ENCODE results near the gene HMG20B.

HMG20B gene

DNA sequence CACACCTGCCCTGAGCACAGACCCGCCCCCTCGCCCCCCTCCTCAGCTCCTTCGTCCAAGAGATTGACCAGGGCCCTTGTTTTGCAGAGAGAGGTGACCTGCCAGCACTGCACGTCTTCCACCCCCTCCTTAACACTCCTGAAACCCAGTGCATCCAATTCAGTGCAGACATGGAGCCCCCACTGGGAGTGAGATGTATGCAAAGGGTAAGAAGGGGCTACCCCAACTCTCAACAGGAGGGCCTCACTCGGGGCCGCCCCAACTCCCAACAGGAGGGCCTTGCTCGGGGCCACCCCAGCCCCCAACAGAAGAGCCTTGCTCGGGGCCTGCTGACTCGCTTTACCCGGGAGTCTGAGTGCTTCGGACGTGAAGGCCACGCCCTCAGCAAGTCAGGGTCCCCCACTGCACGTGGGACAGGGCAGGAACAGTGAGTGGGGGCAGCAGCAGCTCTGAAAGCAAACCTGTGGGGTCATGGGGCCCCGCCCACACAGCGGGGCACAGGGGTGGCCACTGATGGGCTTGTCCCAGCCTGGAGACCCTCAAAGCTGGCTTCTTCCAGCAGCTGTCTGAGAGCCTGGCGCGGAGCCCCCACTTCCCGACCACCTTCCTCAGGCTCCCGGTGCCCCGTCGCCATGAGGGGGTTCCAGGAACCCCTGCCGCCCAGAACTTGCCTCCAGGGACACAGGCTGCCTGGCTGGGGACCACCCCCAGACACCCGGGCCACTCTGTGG lies 48.2 kb downstream of the HMG20B start:
- Histone ChIP-seq H2BK5ac (ENCODE audit: low read depth, low read length, poor library complexity, severe bottlenecking) (no peak overlapping the region), H2BK12ac (ENCODE audit: low read length in 2 of 2) (no peak overlapping the region), H2AK5ac (ENCODE audit: low read length, severe bottlenecking) (no peak overlapping the region), H3K27me3 (ENCODE audit: control insufficient read depth in 1 of 2, insufficient read depth in 1 of 2, low read length in 2 of 2) (no peaks in the 10 kb centered on the region), H3K18ac (ENCODE audit: low read depth in 1 of 2, low read length in 2 of 2) (no peak overlapping the region), H3K14ac (ENCODE audit: low read length in 2 of 2) (no peak overlapping the region), H3K23ac (ENCODE audit: low read length in 2 of 2) (no peak overlapping the region), H3K4ac (ENCODE audit: low read depth in 1 of 2, low read length in 2 of 2) (no peak overlapping the region), H3K4me3 (ENCODE audit: insufficient read depth in 1 of 2, low read depth in 1 of 2, low read length in 2 of 2) (no peak overlapping the region), H3K9me3 (ENCODE audit: control insufficient read depth, low read length) (no peaks in the 10 kb centered on the region), H3K27ac (ENCODE audit: low read length, poor library complexity, severe bottlenecking) (no peak overlapping the region), H3K4me2 (ENCODE audit: low read length, poor library complexity, severe bottlenecking) (no peak overlapping the region), H2BK15ac (ENCODE audit: low read depth, poor library complexity, severe bottlenecking) (no peak overlapping the region), H3K36me3 (ENCODE audit: control insufficient read depth in 1 of 2, insufficient read depth in 2 of 2, low read depth in 1 of 2, low read length in 2 of 2) (peaks cover 39 to 77% of the 10 kb centered on the region in 2 experiments), H4K91ac (ENCODE audit: low read length) (no peak overlapping the region), H2AFZ (ENCODE audit: low read depth, low read length) (no peak overlapping the region), H2BK120ac (ENCODE audit: low read depth, low read length) (no peak overlapping the region), H4K8ac (ENCODE audit: low read length) (no peak overlapping the region), H3K9ac (ENCODE audit: low read length) (no peak overlapping the region), H3K4me1 (ENCODE audit: control insufficient read depth, insufficient read depth, low read depth, low read length) (peaks cover 19% of the 10 kb centered on the region), H3K79me1 (replicated peaks; ENCODE audit: low read length, poor library complexity, severe bottlenecking) (peaks cover 29% of the 10 kb centered on the region)
- WGBS, result 93% methylated on average over 22 of the region's 24 CpGs
- no peak for DNase-seq

DNA sequence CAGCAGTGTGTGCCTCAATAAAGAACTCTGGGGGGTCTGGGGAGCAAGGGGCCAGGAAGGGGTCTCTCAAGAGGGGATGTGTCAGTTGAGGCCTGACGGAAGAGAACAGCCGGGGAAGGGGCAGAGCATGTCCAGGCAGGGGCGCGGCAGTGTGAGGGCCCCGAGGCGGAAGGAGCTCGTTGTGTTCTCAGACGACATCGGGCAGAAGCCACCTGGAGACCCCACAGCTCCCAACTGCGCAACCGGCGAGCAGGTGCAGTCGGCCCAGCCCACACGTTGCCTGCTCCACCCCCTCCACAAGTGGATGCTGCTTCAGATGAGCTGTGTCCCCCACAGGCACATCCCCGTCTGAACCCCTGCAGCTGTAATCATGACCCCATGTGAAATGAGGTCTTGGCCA lies 48.9 kb downstream of the HMG20B start:
- Histone ChIP-seq H2BK15ac (ENCODE audit: low read depth, poor library complexity, severe bottlenecking) (no peak overlapping the region), H3K36me3 (ENCODE audit: control insufficient read depth in 1 of 2, insufficient read depth in 2 of 2, low read depth in 1 of 2, low read length in 2 of 2) (peaks cover 38 to 75% of the 10 kb centered on the region in 2 experiments)
- WGBS, result 98% methylated on average over 15 of the region's 15 CpGs

DNA sequence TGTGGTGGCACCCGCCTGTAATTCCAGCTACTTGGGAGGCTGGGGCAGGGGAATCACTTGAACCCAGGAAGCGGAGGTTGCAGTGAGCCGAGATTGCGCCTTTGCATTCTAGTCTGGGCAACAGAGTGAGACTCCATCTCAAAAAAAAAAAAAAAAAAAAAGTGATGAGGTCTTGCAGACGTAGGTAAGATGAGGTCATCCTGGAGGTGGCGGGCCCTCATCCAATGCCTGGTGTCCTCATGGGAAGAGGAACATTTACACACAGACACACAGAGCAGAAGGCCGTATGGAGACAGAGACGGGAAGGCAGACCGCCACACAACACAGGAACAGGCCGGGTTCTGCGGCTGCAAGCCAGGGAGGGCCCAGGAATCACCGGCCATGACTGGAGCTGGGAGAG lies 49.5 kb downstream of the HMG20B start:
- H2BK12ac ChIP-seq (ENCODE audit: low read length in 2 of 2), result no peak overlapping the region
- no peak for DNase-seq
- H3K36me3 ChIP-seq (ENCODE audit: control insufficient read depth in 1 of 2, insufficient read depth in 2 of 2, low read depth in 1 of 2, low read length in 2 of 2), result peaks cover 32 to 71% of the 10 kb centered on the region in 2 experiments
- H2AFZ ChIP-seq (ENCODE audit: low read depth, low read length), result no peak overlapping the region
- no peak overlapping the region for H3K18ac ChIP-seq (ENCODE audit: low read depth in 1 of 2, low read length in 2 of 2)
- H3K27ac ChIP-seq (ENCODE audit: low read length, poor library complexity, severe bottlenecking), result no peak overlapping the region
- H3K79me1 ChIP-seq (replicated peaks; ENCODE audit: low read length, poor library complexity, severe bottlenecking), result peaks cover 29% of the 10 kb centered on the region
- H3K9me3 ChIP-seq (ENCODE audit: control insufficient read depth, low read length), result no peaks in the 10 kb centered on the region
- H2AK5ac ChIP-seq (ENCODE audit: low read length, severe bottlenecking), result no peak overlapping the region
- peaks cover 19% of the 10 kb centered on the region for H3K4me1 ChIP-seq (ENCODE audit: control insufficient read depth, insufficient read depth, low read depth, low read length)
- 86% methylated on average over 12 of the region's 12 CpGs for WGBS
- no peaks in the 10 kb centered on the region for H3K27me3 ChIP-seq (ENCODE audit: control insufficient read depth in 1 of 2, insufficient read depth in 1 of 2, low read length in 2 of 2)
- H3K4me2 ChIP-seq (ENCODE audit: low read length, poor library complexity, severe bottlenecking), result no peak overlapping the region
- no peak overlapping the region for H3K4ac ChIP-seq (ENCODE audit: low read depth in 1 of 2, low read length in 2 of 2)
- H4K8ac ChIP-seq (ENCODE audit: low read length), result no peak overlapping the region
- H3K4me3 ChIP-seq (ENCODE audit: insufficient read depth in 1 of 2, low read depth in 1 of 2, low read length in 2 of 2), result no peak overlapping the region
- no peak overlapping the region for H4K91ac ChIP-seq (ENCODE audit: low read length)
- H2BK15ac ChIP-seq (ENCODE audit: low read depth, poor library complexity, severe bottlenecking), result no peak overlapping the region
- H3K9ac ChIP-seq (ENCODE audit: low read length), result no peak overlapping the region
- H2BK5ac ChIP-seq (ENCODE audit: low read depth, low read length, poor library complexity, severe bottlenecking), result no peak overlapping the region
- no peak overlapping the region for H2BK120ac ChIP-seq (ENCODE audit: low read depth, low read length)
- no peak overlapping the region for H3K14ac ChIP-seq (ENCODE audit: low read length in 2 of 2)
- H3K23ac ChIP-seq (ENCODE audit: low read length in 2 of 2), result no peak overlapping the region

More for the DNA sequence above, 48.9 kb downstream of the HMG20B start:
- peaks cover 29% of the 10 kb centered on the region for H3K79me1 ChIP-seq (replicated peaks; ENCODE audit: low read length, poor library complexity, severe bottlenecking)
- H2AK5ac ChIP-seq (ENCODE audit: low read length, severe bottlenecking), result no peak overlapping the region
- H4K91ac ChIP-seq (ENCODE audit: low read length), result no peak overlapping the region
- H3K9ac ChIP-seq (ENCODE audit: low read length), result no peak overlapping the region
- no peak overlapping the region for H3K4ac ChIP-seq (ENCODE audit: low read depth in 1 of 2, low read length in 2 of 2)
- H3K4me2 ChIP-seq (ENCODE audit: low read length, poor library complexity, severe bottlenecking), result no peak overlapping the region
- H3K9me3 ChIP-seq (ENCODE audit: control insufficient read depth, low read length), result no peaks in the 10 kb centered on the region
- H3K14ac ChIP-seq (ENCODE audit: low read length in 2 of 2), result no peak overlapping the region
- H2BK120ac ChIP-seq (ENCODE audit: low read depth, low read length), result no peak overlapping the region
- no peak overlapping the region for H2BK12ac ChIP-seq (ENCODE audit: low read length in 2 of 2)
- no peak overlapping the region for H3K27ac ChIP-seq (ENCODE audit: low read length, poor library complexity, severe bottlenecking)
- no peak overlapping the region for H4K8ac ChIP-seq (ENCODE audit: low read length)
- no peak overlapping the region for H2BK5ac ChIP-seq (ENCODE audit: low read depth, low read length, poor library complexity, severe bottlenecking)
- no peaks in the 10 kb centered on the region for H3K27me3 ChIP-seq (ENCODE audit: control insufficient read depth in 1 of 2, insufficient read depth in 1 of 2, low read length in 2 of 2)
- no peak overlapping the region for H3K23ac ChIP-seq (ENCODE audit: low read length in 2 of 2)
- H3K4me1 ChIP-seq (ENCODE audit: control insufficient read depth, insufficient read depth, low read depth, low read length), result peaks cover 19% of the 10 kb centered on the region
- no peak overlapping the region for H3K4me3 ChIP-seq (ENCODE audit: insufficient read depth in 1 of 2, low read depth in 1 of 2, low read length in 2 of 2)
- DNase-seq, result no peak
- H3K18ac ChIP-seq (ENCODE audit: low read depth in 1 of 2, low read length in 2 of 2), result no peak overlapping the region
- no peak overlapping the region for H2AFZ ChIP-seq (ENCODE audit: low read depth, low read length)

DNA sequence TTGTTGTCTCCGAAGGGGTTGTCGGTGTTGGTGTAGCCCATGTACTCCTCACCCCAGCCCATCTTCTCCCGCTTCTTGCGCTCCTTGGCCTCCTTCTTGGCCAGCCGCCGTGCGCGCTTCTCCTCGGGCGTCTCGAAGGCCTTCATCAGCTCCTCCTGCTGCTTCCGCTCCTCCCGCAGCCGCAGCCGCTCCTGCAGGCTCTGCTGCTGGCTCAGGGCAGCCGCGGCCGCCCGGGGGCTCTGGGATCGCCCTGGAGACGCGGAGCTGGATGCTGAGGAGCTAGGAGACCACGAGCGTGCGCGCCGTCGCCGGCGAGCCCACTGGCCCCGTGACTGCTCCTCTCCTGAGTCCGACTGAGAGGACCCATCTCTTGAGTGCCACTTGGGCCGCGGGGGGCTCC lies 51.0 kb downstream of the HMG20B start:
- no peak overlapping the region for H3K18ac ChIP-seq (ENCODE audit: low read depth in 1 of 2, low read length in 2 of 2)
- peaks cover 30% of the 10 kb centered on the region for H3K79me1 ChIP-seq (replicated peaks; ENCODE audit: low read length, poor library complexity, severe bottlenecking)
- no peak overlapping the region for H3K23ac ChIP-seq (ENCODE audit: low read length in 2 of 2)
- no peak overlapping the region for H2BK12ac ChIP-seq (ENCODE audit: low read length in 2 of 2)
- H4K91ac ChIP-seq (ENCODE audit: low read length), result no peak overlapping the region
- H3K9me3 ChIP-seq (ENCODE audit: control insufficient read depth, low read length), result no peaks in the 10 kb centered on the region
- no peak for DNase-seq
- H4K8ac ChIP-seq (ENCODE audit: low read length), result no peak overlapping the region
- WGBS, result 98% methylated on average over 32 of the region's 34 CpGs
- H2BK120ac ChIP-seq (ENCODE audit: low read depth, low read length), result no peak overlapping the region
- no peak overlapping the region for H3K4me3 ChIP-seq (ENCODE audit: insufficient read depth in 1 of 2, low read depth in 1 of 2, low read length in 2 of 2)
- H3K4me1 ChIP-seq (ENCODE audit: control insufficient read depth, insufficient read depth, low read depth, low read length), result peaks cover 17% of the 10 kb centered on the region
- H3K9ac ChIP-seq (ENCODE audit: low read length), result no peak overlapping the region
- H2BK15ac ChIP-seq (ENCODE audit: low read depth, poor library complexity, severe bottlenecking), result no peak overlapping the region
- no peak overlapping the region for H3K14ac ChIP-seq (ENCODE audit: low read length in 2 of 2)
- no peak overlapping the region for H3K27ac ChIP-seq (ENCODE audit: low read length, poor library complexity, severe bottlenecking)
- H2BK5ac ChIP-seq (ENCODE audit: low read depth, low read length, poor library complexity, severe bottlenecking), result no peak overlapping the region
- H3K4ac ChIP-seq (ENCODE audit: low read depth in 1 of 2, low read length in 2 of 2), result no peak overlapping the region
- H2AK5ac ChIP-seq (ENCODE audit: low read length, severe bottlenecking), result no peak overlapping the region
- no peak overlapping the region for H3K4me2 ChIP-seq (ENCODE audit: low read length, poor library complexity, severe bottlenecking)
- H3K27me3 ChIP-seq (ENCODE audit: control insufficient read depth in 1 of 2, insufficient read depth in 1 of 2, low read length in 2 of 2), result no peaks in the 10 kb centered on the region
- peaks cover 28 to 58% of the 10 kb centered on the region in 2 experiments for H3K36me3 ChIP-seq (ENCODE audit: control insufficient read depth in 1 of 2, insufficient read depth in 2 of 2, low read depth in 1 of 2, low read length in 2 of 2)
- no peak overlapping the region for H2AFZ ChIP-seq (ENCODE audit: low read depth, low read length)

All from mesenchymal stem cell (in vitro differentiated cells and primary cell).